ENCODE data around the gene PAM. TPM values are rescaled to one million over a fixed set of nuclear protein-coding genes. Genes with fewer than 3 reads are reported as not detected.
"Not testable (repeated sequence)": the region's sequence is repeated elsewhere in the genome, so short reads cannot be mapped to it uniquely, and the experiment has no call there.

PAM gene
- polyA plus RNA-seq, 1 donor (not counting 4 experiments of a cell fraction or from before 2014, with no cell fraction given), result 149 TPM

DNA sequence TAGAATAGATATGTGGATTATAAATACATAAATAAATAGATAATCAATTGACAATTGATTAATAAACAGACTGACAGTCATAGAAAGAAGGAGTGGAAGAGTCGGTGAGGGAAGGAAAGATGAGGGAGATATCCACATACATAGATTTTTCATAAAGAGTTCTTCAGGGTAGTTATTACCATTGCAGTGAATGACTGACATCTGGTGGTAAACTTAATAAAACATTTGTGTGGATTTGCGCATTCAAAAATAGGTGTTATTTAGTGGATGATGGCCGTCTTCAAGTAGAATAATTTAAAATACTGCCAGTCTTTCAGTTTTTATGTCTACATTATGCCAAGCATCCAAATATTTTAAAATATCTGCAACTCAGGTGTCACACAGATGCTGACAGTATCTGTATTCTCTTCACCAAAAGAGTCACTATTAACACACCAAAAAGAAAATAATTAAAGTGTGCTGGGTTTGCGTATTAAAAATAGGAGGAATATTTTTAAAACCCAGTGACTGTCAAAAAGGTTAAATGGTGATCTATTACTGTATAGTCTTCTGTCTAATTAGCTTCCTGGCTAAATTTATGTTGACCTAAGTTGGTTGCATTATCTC, 286.1 kb downstream of the PAM start:
- TF ChIP-seq, protein P1, sequence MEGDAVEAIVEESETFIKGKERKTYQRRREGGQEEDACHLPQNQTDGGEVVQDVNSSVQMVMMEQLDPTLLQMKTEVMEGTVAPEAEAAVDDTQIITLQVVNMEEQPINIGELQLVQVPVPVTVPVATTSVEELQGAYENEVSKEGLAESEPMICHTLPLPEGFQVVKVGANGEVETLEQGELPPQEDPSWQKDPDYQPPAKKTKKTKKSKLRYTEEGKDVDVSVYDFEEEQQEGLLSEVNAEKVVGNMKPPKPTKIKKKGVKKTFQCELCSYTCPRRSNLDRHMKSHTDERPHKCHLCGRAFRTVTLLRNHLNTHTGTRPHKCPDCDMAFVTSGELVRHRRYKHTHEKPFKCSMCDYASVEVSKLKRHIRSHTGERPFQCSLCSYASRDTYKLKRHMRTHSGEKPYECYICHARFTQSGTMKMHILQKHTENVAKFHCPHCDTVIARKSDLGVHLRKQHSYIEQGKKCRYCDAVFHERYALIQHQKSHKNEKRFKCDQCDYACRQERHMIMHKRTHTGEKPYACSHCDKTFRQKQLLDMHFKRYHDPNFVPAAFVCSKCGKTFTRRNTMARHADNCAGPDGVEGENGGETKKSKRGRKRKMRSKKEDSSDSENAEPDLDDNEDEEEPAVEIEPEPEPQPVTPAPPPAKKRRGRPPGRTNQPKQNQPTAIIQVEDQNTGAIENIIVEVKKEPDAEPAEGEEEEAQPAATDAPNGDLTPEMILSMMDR (optimal IDR thresholded peaks at IDR 0.05 in 1 of 3, IDR thresholded peaks at IDR 0.05 in 1 of 3, conservative IDR thresholded peaks at IDR 0.05 in 1 of 3; ENCODE audit: extremely low read depth in 1 of 3, insufficient read depth in 2 of 3, low read length in 3 of 3), result peak in 1 of 3 experiments; percentile 14
- TF ChIP-seq EZH2 (IDR thresholded peaks at IDR 0.05; ENCODE audit: low read length), result no peak
- Histone ChIP-seq H3K36me3 (ENCODE audit: control insufficient read depth in 2 of 2, extremely low read depth in 1 of 2, insufficient read depth in 2 of 2, low read length in 2 of 2) (no peaks in the 10 kb centered on the region), H3K9me3 (ENCODE audit: control insufficient read depth, low read depth, low read length) (no peaks in the 10 kb centered on the region), H3K4me3 (ENCODE audit: control insufficient read depth in 2 of 3, extremely low read depth in 1 of 3, insufficient read depth in 2 of 3, low read depth in 1 of 3, low read length in 3 of 3) (no peak overlapping the region), H3K4me1 (ENCODE audit: control insufficient read depth, extremely low read depth, insufficient read depth, low read length) (no peaks in the 10 kb centered on the region), H2AFZ (ENCODE audit: control insufficient read depth, low read length) (no peak overlapping the region), H3K27me3 (ENCODE audit: control insufficient read depth, extremely low read depth, insufficient read depth, low read length) (no peaks in the 10 kb centered on the region), H3K4me2 (ENCODE audit: control insufficient read depth, extremely low read depth, insufficient read depth, low read depth, low read length) (no peak overlapping the region), H3K79me2 (ENCODE audit: control insufficient read depth, insufficient read depth, low read length) (no peaks in the 10 kb centered on the region), H3K9me1 (ENCODE audit: control insufficient read depth, extremely low read depth, insufficient read depth, low read length) (no peaks in the 10 kb centered on the region), H3K27ac (ENCODE audit: control insufficient read depth, insufficient read depth, low read length) (no peak overlapping the region), H4K20me1 (ENCODE audit: control insufficient read depth, extremely low read depth, insufficient read depth, low read length) (no peaks in the 10 kb centered on the region), H3K9ac (ENCODE audit: control insufficient read depth, extremely low read depth, insufficient read depth, low read length) (no peak overlapping the region)
- DNase-seq (ENCODE audit: low read depth, low spot score), result no peak
- no peak for FAIRE-seq
- dilution Hi-C loops (cut with MboI; ENCODE audit: extremely low pct_ligation_motif_present, low sequenced_read_pairs), result no loop called here

DNA sequence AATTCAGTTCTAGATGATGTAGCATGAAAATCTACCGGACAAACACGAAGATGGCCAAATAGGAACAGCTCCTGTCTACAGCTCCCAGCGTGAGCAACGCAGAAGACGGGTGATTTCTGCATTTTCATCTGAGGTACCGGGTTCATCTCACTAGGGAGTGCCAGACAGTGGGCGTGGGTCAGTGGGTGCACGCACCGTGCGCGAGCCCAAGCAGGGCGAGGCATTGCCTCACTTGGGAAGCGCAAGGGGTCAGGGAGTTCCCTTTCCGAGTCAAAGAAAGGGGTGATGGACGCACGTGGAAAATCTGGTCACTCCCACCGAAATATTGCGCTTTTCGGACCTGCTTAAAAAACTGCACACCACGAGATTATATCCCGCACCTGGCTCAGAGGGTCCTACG, 291.6 kb downstream of the PAM start:
- H3K9me3 ChIP-seq (ENCODE audit: control insufficient read depth, low read depth, low read length); H3K4me3 ChIP-seq (ENCODE audit: control insufficient read depth in 2 of 3, extremely low read depth in 1 of 3, insufficient read depth in 2 of 3, low read depth in 1 of 3, low read length in 3 of 3); H4K20me1 ChIP-seq (ENCODE audit: control insufficient read depth, extremely low read depth, insufficient read depth, low read length); H3K4me2 ChIP-seq (ENCODE audit: control insufficient read depth, extremely low read depth, insufficient read depth, low read depth, low read length); FAIRE-seq; H2AFZ ChIP-seq (ENCODE audit: control insufficient read depth, low read length); H3K27me3 ChIP-seq (ENCODE audit: control insufficient read depth, extremely low read depth, insufficient read depth, low read length); H3K27ac ChIP-seq (ENCODE audit: control insufficient read depth, insufficient read depth, low read length); H3K9ac ChIP-seq (ENCODE audit: control insufficient read depth, extremely low read depth, insufficient read depth, low read length); DNase-seq (ENCODE audit: low read depth, low spot score); H3K4me1 ChIP-seq (ENCODE audit: control insufficient read depth, extremely low read depth, insufficient read depth, low read length); dilution Hi-C loops (cut with MboI; ENCODE audit: extremely low pct_ligation_motif_present, low sequenced_read_pairs); H3K79me2 ChIP-seq (ENCODE audit: control insufficient read depth, insufficient read depth, low read length); H3K9me1 ChIP-seq (ENCODE audit: control insufficient read depth, extremely low read depth, insufficient read depth, low read length); H3K36me3 ChIP-seq (ENCODE audit: control insufficient read depth in 2 of 2, extremely low read depth in 1 of 2, insufficient read depth in 2 of 2, low read length in 2 of 2): not testable (repeated sequence)
